Measurements from ENCODE around the gene CLASP1. TPM values are rescaled to one million over a fixed set of nuclear protein-coding genes. Genes with fewer than 3 reads are reported as not detected.

CLASP1 gene
- total RNA-seq, 2 experiments from 2014 or later, result 58.0 to 58.5 TPM

DNA sequence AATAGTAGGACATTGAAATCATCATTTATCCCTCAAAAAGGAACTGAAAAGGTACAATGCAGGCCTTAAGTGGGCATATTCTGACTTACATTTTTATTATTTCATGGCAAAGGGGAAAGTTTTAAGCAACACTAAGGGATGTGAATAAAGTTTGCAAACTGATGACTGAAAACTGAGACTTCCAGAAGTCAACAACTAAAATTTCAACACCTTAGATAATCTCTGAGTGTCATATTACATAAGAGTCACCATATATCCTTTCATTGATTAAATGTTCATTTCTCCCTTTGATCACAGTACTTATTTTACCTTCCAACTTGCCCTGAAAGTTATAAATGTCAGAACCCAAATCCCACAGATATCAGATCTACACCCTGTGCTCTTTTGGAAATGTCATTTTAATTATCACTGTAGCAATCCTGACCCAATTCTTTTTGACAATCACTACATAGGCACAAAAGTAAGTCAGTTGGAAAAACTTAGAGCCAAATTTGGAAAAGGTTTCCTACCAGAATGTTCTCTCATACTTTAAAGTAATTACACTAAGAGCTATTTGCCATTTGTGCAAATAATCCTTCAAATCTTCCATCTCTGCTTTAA, 163.0 kb downstream of the CLASP1 start:
- H3K36me3 Mint-ChIP-seq (ENCODE audit: low read depth), result peaks cover 29% of the 10 kb centered on the region
- ChIA-PET POLR2A (no interaction called here), CTCF (no interaction called here)
- H3K9me3 Mint-ChIP-seq, result no peaks in the 10 kb centered on the region
- peaks cover 2% of the 10 kb centered on the region for H3K4me1 ChIP-seq (ENCODE audit: insufficient read depth, low read length)
- peaks cover 3% of the 10 kb centered on the region for H3K36me3 ChIP-seq (ENCODE audit: insufficient read depth, low read length)
- no peak for ATAC-seq (ENCODE audit: poor library complexity)
- no peaks in the 10 kb centered on the region for H3K9me3 ChIP-seq (ENCODE audit: control insufficient read depth in 1 of 2, insufficient read depth in 1 of 2, low read length in 2 of 2)
- no peak overlapping the region for H3K27ac ChIP-seq (ENCODE audit: low read depth in 1 of 2, low read length in 2 of 2)
- no peak for DNase-seq
- H3K27me3 Mint-ChIP-seq, result no peaks in the 10 kb centered on the region
- no peak for TF ChIP-seq CTCF (IDR thresholded peaks at IDR 0.05)
- H3K27me3 ChIP-seq (ENCODE audit: control insufficient read depth in 1 of 2, insufficient read depth in 2 of 2, low read length in 2 of 2), result no peaks in the 10 kb centered on the region
- intact Hi-C loops (cut with DNase I, micrococcal nuclease), result no loop called here
- H3K4me3 ChIP-seq (ENCODE audit: low read length), result no peak overlapping the region
- H3K4me3 Mint-ChIP-seq, result no peak overlapping the region
- no peak overlapping the region for H3K27ac Mint-ChIP-seq
- H3K4me1 Mint-ChIP-seq (ENCODE audit: low read depth), result peaks cover 33% of the 10 kb centered on the region

GRCh38 chr2:121485039-121485438, 164.2 kb downstream of the CLASP1 start:
- H3K9me3 ChIP-seq (ENCODE audit: control insufficient read depth in 1 of 2, insufficient read depth in 1 of 2, low read length in 2 of 2), result no peaks in the 10 kb centered on the region
- no peak for ATAC-seq (ENCODE audit: poor library complexity)
- H3K27me3 ChIP-seq (ENCODE audit: control insufficient read depth in 1 of 2, insufficient read depth in 2 of 2, low read length in 2 of 2), result no peaks in the 10 kb centered on the region
- Mint-ChIP-seq H3K36me3 (ENCODE audit: low read depth) (peaks cover 30% of the 10 kb centered on the region), H3K27me3 (no peaks in the 10 kb centered on the region), H3K9me3 (no peaks in the 10 kb centered on the region), H3K4me3 (no peak overlapping the region), H3K27ac (no peak overlapping the region), H3K4me1 (ENCODE audit: low read depth) (peaks cover 30% of the 10 kb centered on the region)
- DNase-seq, result no peak
- ChIA-PET CTCF (no interaction called here), POLR2A (no interaction called here)
- intact Hi-C loops (cut with DNase I, micrococcal nuclease), result no loop called here
- H3K4me1 ChIP-seq (ENCODE audit: insufficient read depth, low read length), result peaks cover 2% of the 10 kb centered on the region
- H3K27ac ChIP-seq (ENCODE audit: low read depth in 1 of 2, low read length in 2 of 2), result no peak overlapping the region
- H3K4me3 ChIP-seq (ENCODE audit: low read length), result no peak overlapping the region
- no peak for TF ChIP-seq CTCF (IDR thresholded peaks at IDR 0.05)
- H3K36me3 ChIP-seq (ENCODE audit: insufficient read depth, low read length), result peaks cover 3% of the 10 kb centered on the region

- no peak for DNase-seq
- Histone ChIP-seq H3K27ac (ENCODE audit: low read depth in 1 of 2, low read length in 2 of 2) (no peak overlapping the region), H3K4me1 (ENCODE audit: insufficient read depth, low read length) (peaks cover 2% of the 10 kb centered on the region), H3K4me3 (ENCODE audit: low read length) (no peak overlapping the region), H3K36me3 (ENCODE audit: insufficient read depth, low read length) (peaks cover 3% of the 10 kb centered on the region), H3K9me3 (ENCODE audit: control insufficient read depth in 1 of 2, insufficient read depth in 1 of 2, low read length in 2 of 2) (no peaks in the 10 kb centered on the region), H3K27me3 (ENCODE audit: control insufficient read depth in 1 of 2, insufficient read depth in 2 of 2, low read length in 2 of 2) (no peaks in the 10 kb centered on the region)
- Mint-ChIP-seq H3K4me3 (no peak overlapping the region), H3K4me1 (ENCODE audit: low read depth) (peaks cover 32% of the 10 kb centered on the region), H3K27ac (no peak overlapping the region), H3K36me3 (ENCODE audit: low read depth) (peaks cover 34% of the 10 kb centered on the region), H3K27me3 (no peaks in the 10 kb centered on the region), H3K9me3 (no peaks in the 10 kb centered on the region)
- TF ChIP-seq CTCF (IDR thresholded peaks at IDR 0.05), result no peak
- intact Hi-C loops (cut with DNase I, micrococcal nuclease), result no loop called here
- ChIA-PET CTCF (no interaction called here), POLR2A (no interaction called here)
- no peak for ATAC-seq (ENCODE audit: poor library complexity)
Measured at GRCh38 chr2:121483846-121484245, 165.4 kb downstream of the CLASP1 start.

Measured in CD4-positive, alpha-beta T cell (primary cell).